Gastrocnemius medialis (tissue), 4 donors: ENCODE measurements around the gene ITPR1.
"Not testable (repeated sequence)": the region's sequence is repeated elsewhere in the genome, so short reads cannot be mapped to it uniquely, and the experiment has no call there.

Source experiments
- POLR2A ChIP-seq, 2 donors: fragments of 450-650 bp; IDR thresholded peaks; one replicate each; pipeline ENCODE4 v1.6.1; 2017; ENCODE audit warnings: antibody characterized with exemption in 2 of 2, mild to moderate bottlenecking in 2 of 2, moderate library complexity in 2 of 2
- TF ChIP-seq, protein P1 (sequence below), 5 experiments: fragments of 450-650 bp in 3 of 5; fragments of 200-600 bp in 2 of 5; sonication (generic) in 2 of 5; IDR thresholded peaks in 4 of 5; conservative IDR thresholded peaks in 1 of 5; 1 replicate in 4 of 5; 2 replicates in 1 of 5; pipeline ENCODE4 v1.5.1; 2016 to 2019; ENCODE audit warnings: antibody characterized with exemption in 5 of 5, mild to moderate bottlenecking in 3 of 5, moderate library complexity in 3 of 5

DNA sequence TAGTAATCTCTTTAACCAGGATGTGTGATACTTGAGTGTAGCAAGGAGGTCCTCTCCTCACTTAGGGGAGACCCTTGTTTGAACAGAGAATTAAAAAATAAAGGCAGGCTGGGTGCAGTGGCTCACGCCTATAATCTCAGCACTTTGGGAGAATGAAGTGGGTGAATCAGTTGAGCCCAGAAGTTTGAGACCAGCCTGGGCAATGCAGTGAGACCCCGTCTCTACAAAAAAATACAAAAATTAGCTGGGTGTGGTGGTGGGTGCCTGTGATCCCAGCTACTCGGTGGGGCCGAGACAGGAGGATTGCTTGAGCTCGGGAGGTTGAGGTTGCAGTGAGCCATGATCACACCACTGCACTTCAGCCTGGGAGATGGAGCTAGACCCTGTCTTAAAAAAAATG is 105.1 kb downstream of the ITPR1 start:
- TF ChIP-seq, protein P1, sequence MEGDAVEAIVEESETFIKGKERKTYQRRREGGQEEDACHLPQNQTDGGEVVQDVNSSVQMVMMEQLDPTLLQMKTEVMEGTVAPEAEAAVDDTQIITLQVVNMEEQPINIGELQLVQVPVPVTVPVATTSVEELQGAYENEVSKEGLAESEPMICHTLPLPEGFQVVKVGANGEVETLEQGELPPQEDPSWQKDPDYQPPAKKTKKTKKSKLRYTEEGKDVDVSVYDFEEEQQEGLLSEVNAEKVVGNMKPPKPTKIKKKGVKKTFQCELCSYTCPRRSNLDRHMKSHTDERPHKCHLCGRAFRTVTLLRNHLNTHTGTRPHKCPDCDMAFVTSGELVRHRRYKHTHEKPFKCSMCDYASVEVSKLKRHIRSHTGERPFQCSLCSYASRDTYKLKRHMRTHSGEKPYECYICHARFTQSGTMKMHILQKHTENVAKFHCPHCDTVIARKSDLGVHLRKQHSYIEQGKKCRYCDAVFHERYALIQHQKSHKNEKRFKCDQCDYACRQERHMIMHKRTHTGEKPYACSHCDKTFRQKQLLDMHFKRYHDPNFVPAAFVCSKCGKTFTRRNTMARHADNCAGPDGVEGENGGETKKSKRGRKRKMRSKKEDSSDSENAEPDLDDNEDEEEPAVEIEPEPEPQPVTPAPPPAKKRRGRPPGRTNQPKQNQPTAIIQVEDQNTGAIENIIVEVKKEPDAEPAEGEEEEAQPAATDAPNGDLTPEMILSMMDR (IDR thresholded peaks at IDR 0.05 in 4 of 5, conservative IDR thresholded peaks at IDR 0.05 in 1 of 5): not testable (repeated sequence)
- not testable (repeated sequence) for TF ChIP-seq POLR2A (IDR thresholded peaks at IDR 0.05)
